ENCODE measurements around the gene TCF25.

GRCh38 chr16:89845417-89845816 is 28.0 kb upstream of the TCF25 start:
- TF ChIP-seq CTCF (IDR thresholded peaks at IDR 0.05) (no peak), POLR2A (IDR thresholded peaks at IDR 0.05) (no peak)

Measured in thyroid gland (tissue), 4 donors.